ENCODE data around the gene IFITM10. TPM values are rescaled to one million over a fixed set of nuclear protein-coding genes. Genes with fewer than 3 reads are reported as not detected.
A peak's percentile ranks its signal among the peaks of the same experiment; 100 is the strongest.

The IFITM10 gene
- total RNA-seq, 1 experiment from 2014 or later, result 0.59 TPM

DNA sequence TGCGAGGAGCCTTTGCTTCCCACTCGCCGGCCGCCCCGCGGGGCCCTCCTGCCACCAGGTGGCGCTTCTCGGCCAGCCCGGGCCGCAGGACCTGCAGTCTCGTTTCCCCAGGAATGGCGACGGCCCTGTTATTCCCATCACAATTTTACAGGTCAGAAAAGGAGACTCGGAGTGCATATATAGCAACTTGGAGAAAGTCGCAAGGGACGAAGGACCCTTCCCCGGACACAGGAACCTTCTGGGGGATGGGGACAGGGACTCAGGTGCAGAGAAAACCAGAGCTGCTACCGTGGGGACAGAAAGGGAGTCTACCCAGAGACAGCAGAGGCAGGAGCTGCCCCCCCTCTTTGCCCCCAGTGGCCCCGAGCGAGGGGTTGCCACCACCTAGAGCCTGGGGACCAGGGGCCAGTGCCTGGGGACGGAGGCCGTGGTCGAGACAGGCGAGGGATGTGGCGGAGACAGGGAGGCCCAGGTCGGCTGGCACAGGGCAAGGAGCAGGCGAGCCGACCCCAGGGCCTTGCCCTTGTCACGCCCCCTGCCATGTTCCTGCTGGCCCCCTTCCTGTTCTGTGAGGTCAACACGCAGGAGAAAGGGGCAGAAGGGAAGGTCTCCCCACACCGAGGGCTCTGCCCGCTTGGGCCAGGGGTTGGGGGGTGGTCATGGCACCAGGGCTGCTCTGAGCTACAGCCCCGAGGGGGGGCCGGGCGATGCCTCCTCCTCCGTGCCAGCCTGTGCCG is 56.9 kb downstream of the IFITM10 start:
- Histone ChIP-seq H2BK15ac (ENCODE audit: low read depth, low read length) (no peak overlapping the region), H2BK12ac (ENCODE audit: insufficient read length, low read depth, low read length) (no peak overlapping the region), H3K23me2 (ENCODE audit: insufficient read length, low read depth, low read length, poor library complexity, severe bottlenecking) (no peaks in the 10 kb centered on the region), H3K18ac (ENCODE audit: insufficient read length, low read depth, low read length) (peak overlapping the region; percentile 70), H3K4me2 (ENCODE audit: insufficient read depth, insufficient read length, low read length) (peak overlapping the region; percentile 42), H2BK120ac (ENCODE audit: low read depth, low read length, poor library complexity, severe bottlenecking) (no peak overlapping the region), H4K5ac (ENCODE audit: insufficient read length, low read depth, low read length) (no peak overlapping the region), H3K56ac (ENCODE audit: insufficient read length, low read depth, low read length) (no peak overlapping the region), H2AFZ (ENCODE audit: low read length) (no peak overlapping the region), H3K4ac (ENCODE audit: low read depth, low read length) (no peak overlapping the region), H3K27me3 (ENCODE audit: insufficient read depth, low read length) (no peaks in the 10 kb centered on the region; the same call in 1 of the 2 replicates), H4K20me1 (ENCODE audit: control insufficient read depth, insufficient read depth, insufficient read length) (no peaks in the 10 kb centered on the region), H3K79me1 (ENCODE audit: insufficient read depth, low read depth, low read length, poor library complexity, severe bottlenecking) (no peaks in the 10 kb centered on the region), H2BK5ac (ENCODE audit: insufficient read length, low read length) (no peak overlapping the region), H3K79me2 (ENCODE audit: insufficient read depth, low read length) (no peaks in the 10 kb centered on the region), H3K9me3 (ENCODE audit: control insufficient read depth, low read depth, low read length) (no peaks in the 10 kb centered on the region), H3K23ac (ENCODE audit: insufficient read length, low read depth, low read length) (no peak overlapping the region), H4K91ac (ENCODE audit: insufficient read length, low read depth, low read length) (no peak overlapping the region), H3K14ac (ENCODE audit: insufficient read depth, low read length) (peak overlapping the region; percentile 26; the same call in 1 of the 2 replicates), H2AK5ac (ENCODE audit: insufficient read length, low read length) (no peak overlapping the region), H3K9ac (ENCODE audit: extremely low read depth, insufficient read length, low read length) (no peak overlapping the region), H3T11ph (ENCODE audit: low read length) (no peak overlapping the region), H3K4me1 (ENCODE audit: insufficient read depth, low read length) (no peaks in the 10 kb centered on the region), H3K27ac (ENCODE audit: insufficient read length, low read depth, low read length) (no peak overlapping the region), H2BK20ac (ENCODE audit: low read depth, low read length, poor library complexity, severe bottlenecking) (no peak overlapping the region), H4K8ac (replicated peaks; ENCODE audit: insufficient read length, low read depth, low read length) (no peak overlapping the region)
- Mint-ChIP-seq H3K27me3 (ENCODE audit: low read depth) (peaks cover 67% of the 10 kb centered on the region), H3K27ac (no peak overlapping the region), H3K9me3 (peaks cover 0 to 8% of the 10 kb centered on the region in 2 experiments; a peak in 3 of 5 replicates), H3K4me1 (peaks cover 10 to 16% of the 10 kb centered on the region in 2 experiments), H3K4me3 (peak overlapping the region; percentile 58 to 79), H3K36me3 (ENCODE audit: insufficient read depth in 1 of 3, low read depth in 3 of 3) (no peaks in the 10 kb centered on the region)
- TF ChIP-seq, protein P1, sequence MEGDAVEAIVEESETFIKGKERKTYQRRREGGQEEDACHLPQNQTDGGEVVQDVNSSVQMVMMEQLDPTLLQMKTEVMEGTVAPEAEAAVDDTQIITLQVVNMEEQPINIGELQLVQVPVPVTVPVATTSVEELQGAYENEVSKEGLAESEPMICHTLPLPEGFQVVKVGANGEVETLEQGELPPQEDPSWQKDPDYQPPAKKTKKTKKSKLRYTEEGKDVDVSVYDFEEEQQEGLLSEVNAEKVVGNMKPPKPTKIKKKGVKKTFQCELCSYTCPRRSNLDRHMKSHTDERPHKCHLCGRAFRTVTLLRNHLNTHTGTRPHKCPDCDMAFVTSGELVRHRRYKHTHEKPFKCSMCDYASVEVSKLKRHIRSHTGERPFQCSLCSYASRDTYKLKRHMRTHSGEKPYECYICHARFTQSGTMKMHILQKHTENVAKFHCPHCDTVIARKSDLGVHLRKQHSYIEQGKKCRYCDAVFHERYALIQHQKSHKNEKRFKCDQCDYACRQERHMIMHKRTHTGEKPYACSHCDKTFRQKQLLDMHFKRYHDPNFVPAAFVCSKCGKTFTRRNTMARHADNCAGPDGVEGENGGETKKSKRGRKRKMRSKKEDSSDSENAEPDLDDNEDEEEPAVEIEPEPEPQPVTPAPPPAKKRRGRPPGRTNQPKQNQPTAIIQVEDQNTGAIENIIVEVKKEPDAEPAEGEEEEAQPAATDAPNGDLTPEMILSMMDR (conservative IDR thresholded peaks at IDR 0.05), result peak; percentile 93
- no CpG with 5 or more reads among the region's 37 CpGs for WGBS (ENCODE audit: extremely low coverage, insufficient read length, low lambda C conversion rate)
- DNase-seq, result peak; percentile 86

All from H9 (cell line).